Ascending aorta (tissue), 2 donors: ENCODE results near the gene CELA3B. TPM values are rescaled to one million over a fixed set of nuclear protein-coding genes. Genes with fewer than 3 reads are reported as not detected.

Experiments
- DNase-seq, 2 donors: peaks; one replicate each; pipeline ENCODE4 v3.0.0-alpha.2; 2019; ENCODE audit warnings: low spot score in 2 of 2
- H3K27ac ChIP-seq, 2 donors: fragments of 200-600 bp; sonication (generic); one replicate each; pipeline ENCODE4 v1.5.1; 2016 to 2017; ENCODE audit warnings: mild to moderate bottlenecking in 1 of 2
- H3K27me3 ChIP-seq: fragments of 200-600 bp; sonication (generic); one replicate; pipeline ENCODE4 v1.5.1; 2017
- H3K36me3 ChIP-seq, 2 donors: fragments of 200-600 bp; sonication (generic); one replicate each; pipeline ENCODE4 v1.5.1; 2016
- H3K4me1 ChIP-seq, 2 donors: fragments of 200-600 bp; sonication (generic); one replicate each; pipeline ENCODE4 v1.5.1; 2016 to 2017; ENCODE audit warnings: mild to moderate bottlenecking in 1 of 2
- H3K4me3 ChIP-seq, 2 donors: fragments of 200-600 bp; sonication (generic); one replicate each; pipeline ENCODE4 v1.5.1; 2016 to 2017; ENCODE audit warnings: mild to moderate bottlenecking in 1 of 2
- H3K9me3 ChIP-seq, 2 donors: fragments of 200-600 bp; sonication (generic); one replicate each; pipeline ENCODE4 v1.5.1; 2016
- CTCF ChIP-seq, 3 experiments: fragments of 200-600 bp in 2 of 3; fragments of 450-650 bp in 1 of 3; sonication (generic) in 2 of 3; IDR thresholded peaks; one replicate each; pipeline ENCODE4 v1.5.1; 2016 to 2019; ENCODE audit warnings: antibody characterized with exemption in 3 of 3, mild to moderate bottlenecking in 1 of 3, moderate library complexity in 1 of 3
- intact Hi-C: fragments of 100-400 bp; cut with DNase I; formaldehyde crosslinking; loops from one replicate; pipeline ENCODE4 v1.15.1; 2023
- total RNA-seq: library from RNA; depleted of rRNA; stranded (reverse); fragments of >200 nt; gene quantifications from one replicate; pipeline ENCODE4 v1.1.0, GENCODE V29; 2016

Gene CELA3B
- total RNA-seq, 1 donor from 2014 or later, result not detected

- intact Hi-C loops, result loop anchor here (2.0 to 10.0 kb wide), 2 partner anchors 38 to 602 kb away; no protein-coding TSS in a partner anchor
- peak within 1 kb of the TSS; percentile 96 to 98 for H3K27ac ChIP-seq
- TF ChIP-seq CTCF (IDR thresholded peaks at IDR 0.05), result no peak
- peaks cover 21 to 65% of the 10 kb centered on the region in 2 donors for H3K4me1 ChIP-seq
- H3K9me3 ChIP-seq, result no peaks in the 10 kb centered on the region
- no peak for DNase-seq
- peak within 1 kb of the TSS; percentile 75 to 95 for H3K4me3 ChIP-seq
- H3K36me3 ChIP-seq, result no peaks in the 10 kb centered on the region
- H3K27me3 ChIP-seq, result no peaks in the 10 kb centered on the region
Measured at GRCh38 chr1:21937034-21937371, 39.8 kb upstream of the CELA3B start, which contains the start of gene HSPG2. Gene HSPG2, minus strand, starts transcription at chr1:21937310. Its CDS starts 93 bp downstream, at chr1:21937217.

- Histone ChIP-seq H3K27ac (peak overlapping the region; percentile 94 to 95), H3K9me3 (no peaks in the 10 kb centered on the region), H3K36me3 (no peaks in the 10 kb centered on the region), H3K27me3 (no peaks in the 10 kb centered on the region), H3K4me1 (peaks cover 18 to 64% of the 10 kb centered on the region in 2 donors), H3K4me3 (peak overlapping the region; percentile 57 to 70)
- TF ChIP-seq CTCF (IDR thresholded peaks at IDR 0.05), result no peak
- peak in 1 of 2 donors; percentile 83 for DNase-seq
- intact Hi-C loops, result loop anchor here (2.0 to 10.0 kb wide), 5 partner anchors 27 to 603 kb away; partner anchors contain the start of gene USP48
Measured at GRCh38 chr1:21937372-21938121, 39.3 kb upstream of the CELA3B start.

GRCh38 chr1:21938732-21939538 lies 37.9 kb upstream of the CELA3B start:
- H3K27ac ChIP-seq, result peak overlapping the region; percentile 94 to 95
- intact Hi-C loops, result loop anchor here (2.0 to 10.0 kb wide), 4 partner anchors 26 to 604 kb away; partner anchors contain the start of gene USP48
- H3K9me3 ChIP-seq, result no peaks in the 10 kb centered on the region
- H3K4me3 ChIP-seq, result peak overlapping the region in 1 of 2 donors; percentile 70
- DNase-seq, result no peak
- peaks cover 10 to 55% of the 10 kb centered on the region in 2 donors for H3K4me1 ChIP-seq
- no peaks in the 10 kb centered on the region for H3K27me3 ChIP-seq
- no peak for TF ChIP-seq CTCF (IDR thresholded peaks at IDR 0.05)
- H3K36me3 ChIP-seq, result no peaks in the 10 kb centered on the region

GRCh38 chr1:21939650-21940374 lies 37.0 kb upstream of the CELA3B start:
- H3K36me3 ChIP-seq, result no peaks in the 10 kb centered on the region
- intact Hi-C loops, result loop anchor here (2.0 to 10.0 kb wide), 4 partner anchors 25 to 605 kb away; partner anchors contain the start of gene USP48
- H3K9me3 ChIP-seq, result no peaks in the 10 kb centered on the region
- H3K4me3 ChIP-seq, result peak overlapping the region; percentile 4 to 27
- DNase-seq, result peak; percentile 70 to 98
- peaks cover 12 to 54% of the 10 kb centered on the region in 2 donors for H3K4me1 ChIP-seq
- peak overlapping the region; percentile 94 to 95 for H3K27ac ChIP-seq
- H3K27me3 ChIP-seq, result no peaks in the 10 kb centered on the region
- TF ChIP-seq CTCF (IDR thresholded peaks at IDR 0.05), result peak; percentile 36 to 71 (median 52)

- Histone ChIP-seq H3K4me1 (peaks cover 12 to 50% of the 10 kb centered on the region in 2 donors), H3K36me3 (no peaks in the 10 kb centered on the region), H3K27me3 (no peaks in the 10 kb centered on the region), H3K4me3 (peak overlapping the region in 1 of 2 donors; percentile 4), H3K27ac (peak overlapping the region; percentile 94 to 95), H3K9me3 (no peaks in the 10 kb centered on the region)
- intact Hi-C loops, result no loop called here
- no peak for DNase-seq
- no peak for TF ChIP-seq CTCF (IDR thresholded peaks at IDR 0.05)
Measured at GRCh38 chr1:21940492-21940891, 36.3 kb upstream of the CELA3B start.
